SK-N-SH treated with all-trans-retinoic acid at 6 μM for 48 hours (cell line): ENCODE results near the gene CPVL.

Source experiments
- ATAC-seq: fragments of 200-7000 bp; cut with Tn5 transposase; 3 replicates; pipeline ENCODE4 v1.9.1; 2020; ENCODE audit warnings: mild to moderate bottlenecking, moderate library complexity
- ARNTL ChIP-seq: fragments of 450-650 bp; formaldehyde crosslinking; IDR thresholded peaks from 2 replicates; pipeline ENCODE4 v1.5.0; 2020; ENCODE audit warnings: low read depth, mild to moderate bottlenecking, moderate library complexity, borderline replicate concordance
- BACH2 ChIP-seq: fragments of 250-450 bp; sonication (Bioruptor Pico); IDR thresholded peaks from 2 replicates; pipeline ENCODE4 v1.9.0; 2021; ENCODE audit warnings: mild to moderate bottlenecking, borderline replicate concordance
- CREB5 ChIP-seq: fragments of 250-450 bp; sonication (Bioruptor Pico); IDR thresholded peaks from 2 replicates; pipeline ENCODE4 v1.5.1; 2020; ENCODE audit warnings: low read depth, mild to moderate bottlenecking, moderate library complexity
- CSDC2 ChIP-seq: fragments of 250-450 bp; sonication (Bioruptor Pico); IDR thresholded peaks from 2 replicates; pipeline ENCODE4 v1.5.0; 2020; ENCODE audit warnings: mild to moderate bottlenecking, moderate library complexity
- CSRNP3 ChIP-seq: fragments of 250-450 bp; sonication (Bioruptor Pico); IDR thresholded peaks from 2 replicates; pipeline ENCODE4 v1.5.1; 2021; ENCODE audit warnings: mild to moderate bottlenecking, moderate library complexity
- GLIS3 ChIP-seq: fragments of 250-450 bp; sonication (Bioruptor Pico); IDR thresholded peaks from 2 replicates; pipeline ENCODE4 v1.5.0; 2020; ENCODE audit warnings: mild to moderate bottlenecking, moderate library complexity
- ISL1 ChIP-seq: fragments of 250-450 bp; sonication (Bioruptor Pico); IDR thresholded peaks from 2 replicates; pipeline ENCODE4 v2.1.2; 2022; ENCODE audit warnings: mild to moderate bottlenecking, moderate library complexity
- OSR1 ChIP-seq: fragments of 250-450 bp; sonication (Bioruptor Pico); IDR thresholded peaks from 2 replicates; pipeline ENCODE4 v1.8.0; 2022; ENCODE audit warnings: moderate library complexity, mild to moderate bottlenecking, inconsistent platforms
- PATZ1 ChIP-seq: fragments of 250-450 bp; sonication (Bioruptor Pico); IDR thresholded peaks from 2 replicates; pipeline ENCODE4 v1.8.0; 2020; ENCODE audit warnings: mild to moderate bottlenecking, moderate library complexity, borderline replicate concordance
- POU6F1 ChIP-seq: fragments of 250-450 bp; sonication (Bioruptor Pico); IDR thresholded peaks from 2 replicates; pipeline ENCODE4 v1.8.0; 2021; ENCODE audit warnings: low read depth, mild to moderate bottlenecking, moderate library complexity, borderline replicate concordance
- PPARA ChIP-seq: fragments of 250-450 bp; sonication (Bioruptor Pico); IDR thresholded peaks from 2 replicates; pipeline ENCODE4 v1.5.0; 2020; ENCODE audit warnings: mild to moderate bottlenecking, borderline replicate concordance
- RARB ChIP-seq: fragments of 250-450 bp; sonication (Bioruptor Pico); IDR thresholded peaks from 2 replicates; pipeline ENCODE4 v1.8.0; 2021; ENCODE audit warnings: mild to moderate bottlenecking, moderate library complexity
- SNAI2 ChIP-seq: fragments of 250-450 bp; sonication (Bioruptor Pico); IDR thresholded peaks from 2 replicates; pipeline ENCODE4 v1.5.0; 2020; ENCODE audit warnings: mild to moderate bottlenecking, moderate library complexity
- TOX ChIP-seq: fragments of 250-450 bp; sonication (Bioruptor Pico); IDR thresholded peaks from 2 replicates; pipeline ENCODE4 v1.8.0; 2021; ENCODE audit warnings: mild to moderate bottlenecking, moderate library complexity, borderline replicate concordance
- TSHZ2 ChIP-seq: fragments of 250-450 bp; sonication (Bioruptor Pico); IDR thresholded peaks from 2 replicates; pipeline ENCODE4 v1.5.0; 2020; ENCODE audit warnings: mild to moderate bottlenecking, moderate library complexity
- ZC3H10 ChIP-seq: fragments of 250-450 bp; sonication (Bioruptor Pico); IDR thresholded peaks from 2 replicates; pipeline ENCODE4 v1.5.1; 2021; ENCODE audit warnings: mild to moderate bottlenecking, moderate library complexity
- ZFP3 ChIP-seq: fragments of 250-450 bp; sonication (Bioruptor Pico); IDR thresholded peaks from 2 replicates; pipeline ENCODE4 v1.5.0; 2020; ENCODE audit warnings: mild to moderate bottlenecking, moderate library complexity
- ZFP30 ChIP-seq: fragments of 450-650 bp; formaldehyde crosslinking; IDR thresholded peaks from 2 replicates; pipeline ENCODE4 v1.5.0; 2022; ENCODE audit warnings: mild to moderate bottlenecking, moderate library complexity
- ZNF565 ChIP-seq: fragments of 450-650 bp; formaldehyde crosslinking; conservative IDR thresholded peaks from 2 replicates; pipeline ENCODE4 v1.5.0; 2020; ENCODE audit warnings: low read depth, mild to moderate bottlenecking, moderate library complexity
- ZNF70 ChIP-seq: fragments of 450-650 bp; formaldehyde crosslinking; IDR thresholded peaks from 2 replicates; pipeline ENCODE4 v1.5.0; 2020; ENCODE audit warnings: mild to moderate bottlenecking, moderate library complexity
- ZNF8 ChIP-seq: fragments of 450-650 bp; formaldehyde crosslinking; IDR thresholded peaks from 2 replicates; pipeline ENCODE4 v1.5.0; 2020; ENCODE audit warnings: mild to moderate bottlenecking, moderate library complexity

The CPVL gene

GRCh38 chr7:29007127-29007526 lies 139.2 kb downstream of the CPVL start:
- TF ChIP-seq TSHZ2 (CRISPR knock-in tag), result no peak
- no peak for TF ChIP-seq PPARA (CRISPR knock-in tag)
- TF ChIP-seq SNAI2 (CRISPR knock-in tag), result no peak
- ATAC-seq, result no peak

- peak; percentile 53; the same call in 2 of the 3 replicates for ATAC-seq
- TF ChIP-seq RARB (CRISPR knock-in tag), result no peak
- TF ChIP-seq GLIS3, result no peak
- no peak for TF ChIP-seq POU6F1 (CRISPR knock-in tag)
- TF ChIP-seq PPARA (CRISPR knock-in tag), result no peak
- TF ChIP-seq SNAI2 (CRISPR knock-in tag), result no peak
- TF ChIP-seq PATZ1 (CRISPR knock-in tag), result no peak
- TF ChIP-seq CREB5 (CRISPR knock-in tag), result no peak
- TF ChIP-seq ZNF70 (CRISPR knock-in tag), result no peak
- no peak for TF ChIP-seq OSR1 (CRISPR knock-in tag)
- no peak for TF ChIP-seq ZFP3 (CRISPR knock-in tag)
- no peak for TF ChIP-seq TOX
- no peak for TF ChIP-seq CSDC2 (CRISPR knock-in tag)
- TF ChIP-seq ZNF565, result no peak
- TF ChIP-seq ARNTL, result no peak
- no peak for TF ChIP-seq ZFP30 (CRISPR knock-in tag)
Measured at GRCh38 chr7:29005829-29006228, 140.5 kb downstream of the CPVL start.

- ATAC-seq, result no peak
- no peak for TF ChIP-seq CSRNP3 (CRISPR knock-in tag)
- TF ChIP-seq GLIS3, result no peak
- no peak for TF ChIP-seq CSDC2 (CRISPR knock-in tag)
- no peak for TF ChIP-seq ISL1 (CRISPR knock-in tag)
- no peak for TF ChIP-seq PATZ1 (CRISPR knock-in tag)
- no peak for TF ChIP-seq ZFP30 (CRISPR knock-in tag)
- no peak for TF ChIP-seq TOX
- no peak for TF ChIP-seq TSHZ2 (CRISPR knock-in tag)
- no peak for TF ChIP-seq POU6F1 (CRISPR knock-in tag)
- TF ChIP-seq OSR1 (CRISPR knock-in tag), result no peak
- TF ChIP-seq BACH2 (CRISPR knock-in tag), result no peak
- no peak for TF ChIP-seq ZFP3 (CRISPR knock-in tag)
- no peak for TF ChIP-seq ZC3H10 (CRISPR knock-in tag)
- TF ChIP-seq ZNF8 (CRISPR knock-in tag), result no peak
Measured at GRCh38 chr7:29005406-29005805, 140.9 kb downstream of the CPVL start.
